Measurements from ENCODE around the gene RP9.

- TF ChIP-seq, protein P1, sequence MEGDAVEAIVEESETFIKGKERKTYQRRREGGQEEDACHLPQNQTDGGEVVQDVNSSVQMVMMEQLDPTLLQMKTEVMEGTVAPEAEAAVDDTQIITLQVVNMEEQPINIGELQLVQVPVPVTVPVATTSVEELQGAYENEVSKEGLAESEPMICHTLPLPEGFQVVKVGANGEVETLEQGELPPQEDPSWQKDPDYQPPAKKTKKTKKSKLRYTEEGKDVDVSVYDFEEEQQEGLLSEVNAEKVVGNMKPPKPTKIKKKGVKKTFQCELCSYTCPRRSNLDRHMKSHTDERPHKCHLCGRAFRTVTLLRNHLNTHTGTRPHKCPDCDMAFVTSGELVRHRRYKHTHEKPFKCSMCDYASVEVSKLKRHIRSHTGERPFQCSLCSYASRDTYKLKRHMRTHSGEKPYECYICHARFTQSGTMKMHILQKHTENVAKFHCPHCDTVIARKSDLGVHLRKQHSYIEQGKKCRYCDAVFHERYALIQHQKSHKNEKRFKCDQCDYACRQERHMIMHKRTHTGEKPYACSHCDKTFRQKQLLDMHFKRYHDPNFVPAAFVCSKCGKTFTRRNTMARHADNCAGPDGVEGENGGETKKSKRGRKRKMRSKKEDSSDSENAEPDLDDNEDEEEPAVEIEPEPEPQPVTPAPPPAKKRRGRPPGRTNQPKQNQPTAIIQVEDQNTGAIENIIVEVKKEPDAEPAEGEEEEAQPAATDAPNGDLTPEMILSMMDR (IDR thresholded peaks at IDR 0.05): peak in 2 of 4 experiments; percentile 9 to 11
- no peak for TF ChIP-seq EP300 (IDR thresholded peaks at IDR 0.05)
Measured at GRCh38 chr7:33107136-33108066, 1.8 kb downstream of the RP9 start.
